Natural killer cell treated with Interleukin-12 subunit alpha and Interleukin-12 subunit beta and Interleukin-15 and Interleukin-18, amount 100 ng/mL, for 72 hours (primary cell): ENCODE measurements around the gene PDE2A. TPM values are rescaled to one million over a fixed set of nuclear protein-coding genes. Genes with fewer than 3 reads are reported as not detected.
A peak's percentile ranks its signal among the peaks of the same experiment; 100 is the strongest.

ENCODE experiments used
- ATAC-seq, 2 donors: fragments of 150-1000 bp; cut with Tn5 transposase in 1 of 2; sonication (Bioruptor Pico), chemical (Tn5 transposase) in 1 of 2; 2 replicates each; pipeline ENCODE4 v1.10.0; 2021
- DNase-seq: peaks from one replicate; pipeline ENCODE4 v3.0.0; 2022; ENCODE audit warnings: low spot score
- H3K27ac Mint-ChIP-seq, 2 donors: 1 replicate in 1 of 2; 2 replicates in 1 of 2; pipeline ENCODE4 v1.8.0; 2022; ENCODE audit warnings: mixed read lengths in 2 of 2, mild to moderate bottlenecking in 1 of 2, moderate library complexity in 1 of 2
- H3K27me3 Mint-ChIP-seq, 2 donors: 1 replicate in 1 of 2; 2 replicates in 1 of 2; pipeline ENCODE4 v1.8.0; 2022; ENCODE audit warnings: mixed read lengths in 2 of 2
- H3K36me3 Mint-ChIP-seq: one replicate; pipeline ENCODE4 v1.8.0; 2022; ENCODE audit warnings: mixed read lengths
- H3K4me1 Mint-ChIP-seq, 2 donors: 1 replicate in 1 of 2; 2 replicates in 1 of 2; pipeline ENCODE4 v1.8.0; 2022; ENCODE audit warnings: low read depth in 2 of 2, mixed read lengths in 2 of 2, mild to moderate bottlenecking in 1 of 2
- H3K4me3 Mint-ChIP-seq: one replicate; pipeline ENCODE4 v1.8.0; 2022; ENCODE audit warnings: mixed read lengths
- H3K9me3 Mint-ChIP-seq: 2 replicates; pipeline ENCODE4 v1.8.0; 2022; ENCODE audit warnings: mixed read lengths
- total RNA-seq, 2 donors: library from RNA; stranded (reverse); gene quantifications; one replicate each; pipeline ENCODE4 v1.2.3, GENCODE V29; 2022

The PDE2A gene
- total RNA-seq, 2 donors from 2014 or later = 2.5 to 7.7 TPM

GRCh38 chr11:72672597-72673238 is 1.5 kb downstream of the PDE2A start:
- Mint-ChIP-seq H3K36me3 (no peaks in the 10 kb centered on the region), H3K4me1 (peaks cover 10 to 18% of the 10 kb centered on the region in 2 donors), H3K4me3 (no peak overlapping the region), H3K27me3 (peaks cover 23 to 44% of the 10 kb centered on the region in 2 donors), H3K27ac (no peak overlapping the region), H3K9me3 (no peaks in the 10 kb centered on the region)
- ATAC-seq = no peak
- DNase-seq = no peak

GRCh38 chr11:72671152-72672099 is 2.8 kb downstream of the PDE2A start:
- no peak overlapping the region for H3K4me3 Mint-ChIP-seq
- DNase-seq (no peak), ATAC-seq (no peak)
- H3K4me1 Mint-ChIP-seq = peaks cover 6 to 18% of the 10 kb centered on the region in 2 donors
- peaks cover 7% of the 10 kb centered on the region for H3K36me3 Mint-ChIP-seq
- no peak overlapping the region for H3K27ac Mint-ChIP-seq
- H3K9me3 Mint-ChIP-seq = no peaks in the 10 kb centered on the region
- H3K27me3 Mint-ChIP-seq = peaks cover 21 to 44% of the 10 kb centered on the region in 2 donors

GRCh38 chr11:72670041-72670440 is 4.2 kb downstream of the PDE2A start:
- peaks cover 21 to 44% of the 10 kb centered on the region in 2 donors for H3K27me3 Mint-ChIP-seq

GRCh38 chr11:72669527-72669926 is 4.7 kb downstream of the PDE2A start:
- peaks cover 7% of the 10 kb centered on the region for H3K36me3 Mint-ChIP-seq
- H3K4me3 Mint-ChIP-seq = no peak overlapping the region
- no peak overlapping the region for H3K27ac Mint-ChIP-seq
- ATAC-seq (no peak), DNase-seq (no peak)
- peaks cover 5 to 11% of the 10 kb centered on the region in 2 donors for H3K4me1 Mint-ChIP-seq
- H3K9me3 Mint-ChIP-seq = no peaks in the 10 kb centered on the region
- H3K27me3 Mint-ChIP-seq = peaks cover 19 to 41% of the 10 kb centered on the region in 2 donors

More at GRCh38 chr11:72670041-72670440, 4.2 kb downstream of the PDE2A start:
- H3K36me3 Mint-ChIP-seq = peaks cover 7% of the 10 kb centered on the region
- no peaks in the 10 kb centered on the region for H3K9me3 Mint-ChIP-seq
- no peak for ATAC-seq
- no peak overlapping the region for H3K27ac Mint-ChIP-seq
- peaks cover 6 to 13% of the 10 kb centered on the region in 2 donors for H3K4me1 Mint-ChIP-seq
- no peak for DNase-seq
- no peak overlapping the region for H3K4me3 Mint-ChIP-seq

GRCh38 chr11:72668629-72669347 is 5.4 kb downstream of the PDE2A start:
- DNase-seq = no peak
- Mint-ChIP-seq H3K27me3 (peaks cover 17 to 33% of the 10 kb centered on the region in 2 donors), H3K4me3 (peak overlapping the region; percentile 12), H3K4me1 (peaks cover 3 to 8% of the 10 kb centered on the region in 2 donors), H3K9me3 (no peaks in the 10 kb centered on the region), H3K27ac (no peak overlapping the region), H3K36me3 (peaks cover 7% of the 10 kb centered on the region)
- peak; percentile 61 to 88 for ATAC-seq

GRCh38 chr11:72665911-72666472 is 8.2 kb downstream of the PDE2A start:
- Mint-ChIP-seq H3K4me1 (peaks cover 3 to 8% of the 10 kb centered on the region in 2 donors), H3K4me3 (no peak overlapping the region), H3K9me3 (no peaks in the 10 kb centered on the region), H3K27me3 (peaks cover 5 to 6% of the 10 kb centered on the region in 2 donors), H3K36me3 (peaks cover 7% of the 10 kb centered on the region), H3K27ac (no peak overlapping the region)
- no peak for ATAC-seq
- DNase-seq = no peak

- Mint-ChIP-seq H3K4me1 (no peaks in the 10 kb centered on the region), H3K4me3 (no peak overlapping the region), H3K9me3 (no peaks in the 10 kb centered on the region), H3K27ac (no peak overlapping the region), H3K36me3 (peaks cover under 1% of the 10 kb centered on the region), H3K27me3 (peaks cover 3 to 9% of the 10 kb centered on the region in 2 donors)
- ATAC-seq = peak in 1 of 2 donors; percentile 3
- DNase-seq = no peak
Measured at GRCh38 chr11:72662036-72662435, 12.2 kb downstream of the PDE2A start.

- H3K27ac Mint-ChIP-seq = no peak overlapping the region
- no peak overlapping the region for H3K4me3 Mint-ChIP-seq
- H3K4me1 Mint-ChIP-seq = no peaks in the 10 kb centered on the region
- no peaks in the 10 kb centered on the region for H3K36me3 Mint-ChIP-seq
- ATAC-seq (no peak), DNase-seq (no peak)
- peaks cover 3 to 9% of the 10 kb centered on the region in 2 donors for H3K27me3 Mint-ChIP-seq
- no peaks in the 10 kb centered on the region for H3K9me3 Mint-ChIP-seq
Measured at GRCh38 chr11:72661486-72661885, 12.7 kb downstream of the PDE2A start.

GRCh38 chr11:72658989-72659640 is 15.1 kb downstream of the PDE2A start:
- Mint-ChIP-seq H3K4me3 (no peak overlapping the region), H3K9me3 (no peaks in the 10 kb centered on the region), H3K4me1 (no peaks in the 10 kb centered on the region), H3K27ac (no peak overlapping the region), H3K36me3 (no peaks in the 10 kb centered on the region), H3K27me3 (peaks cover 3 to 9% of the 10 kb centered on the region in 2 donors)
- DNase-seq (no peak), ATAC-seq (no peak)

- peaks cover 3 to 9% of the 10 kb centered on the region in 2 donors for H3K27me3 Mint-ChIP-seq
- no peaks in the 10 kb centered on the region for H3K9me3 Mint-ChIP-seq
- no peak overlapping the region for H3K27ac Mint-ChIP-seq
- DNase-seq = no peak
- H3K4me1 Mint-ChIP-seq = no peaks in the 10 kb centered on the region
- no peak overlapping the region for H3K4me3 Mint-ChIP-seq
- no peak for ATAC-seq
- H3K36me3 Mint-ChIP-seq = no peaks in the 10 kb centered on the region
Measured at GRCh38 chr11:72657411-72658100, 16.7 kb downstream of the PDE2A start.

- Mint-ChIP-seq H3K27ac (no peak overlapping the region), H3K27me3 (peaks cover 0 to 9% of the 10 kb centered on the region in 2 donors), H3K36me3 (no peaks in the 10 kb centered on the region)
Measured at GRCh38 chr11:72655896-72656464, 18.2 kb downstream of the PDE2A start.

GRCh38 chr11:72655014-72655413 is 19.2 kb downstream of the PDE2A start:
- H3K27ac Mint-ChIP-seq = no peak overlapping the region
- no peaks in the 10 kb centered on the region for H3K4me1 Mint-ChIP-seq
- no peaks in the 10 kb centered on the region for H3K36me3 Mint-ChIP-seq
- DNase-seq (no peak), ATAC-seq (no peak)
- peaks cover 0 to 9% of the 10 kb centered on the region in 2 donors for H3K27me3 Mint-ChIP-seq
- no peak overlapping the region for H3K4me3 Mint-ChIP-seq
- H3K9me3 Mint-ChIP-seq = no peaks in the 10 kb centered on the region

More at GRCh38 chr11:72655896-72656464, 18.2 kb downstream of the PDE2A start:
- no peaks in the 10 kb centered on the region for H3K9me3 Mint-ChIP-seq
- no peak for DNase-seq
- no peak for ATAC-seq
- H3K4me3 Mint-ChIP-seq = no peak overlapping the region
- no peaks in the 10 kb centered on the region for H3K4me1 Mint-ChIP-seq
